KG1 (cell line): ENCODE measurements around the gene COMMD1.
"Not testable (repeated sequence)": the region's sequence is repeated elsewhere in the genome, so short reads cannot be mapped to it uniquely, and the experiment has no call there.

Experiments
- DNase-seq: peaks from one replicate; lab custom pipeline; 2025; lab: John Stamatoyannopoulos, UW

COMMD1 gene

DNA sequence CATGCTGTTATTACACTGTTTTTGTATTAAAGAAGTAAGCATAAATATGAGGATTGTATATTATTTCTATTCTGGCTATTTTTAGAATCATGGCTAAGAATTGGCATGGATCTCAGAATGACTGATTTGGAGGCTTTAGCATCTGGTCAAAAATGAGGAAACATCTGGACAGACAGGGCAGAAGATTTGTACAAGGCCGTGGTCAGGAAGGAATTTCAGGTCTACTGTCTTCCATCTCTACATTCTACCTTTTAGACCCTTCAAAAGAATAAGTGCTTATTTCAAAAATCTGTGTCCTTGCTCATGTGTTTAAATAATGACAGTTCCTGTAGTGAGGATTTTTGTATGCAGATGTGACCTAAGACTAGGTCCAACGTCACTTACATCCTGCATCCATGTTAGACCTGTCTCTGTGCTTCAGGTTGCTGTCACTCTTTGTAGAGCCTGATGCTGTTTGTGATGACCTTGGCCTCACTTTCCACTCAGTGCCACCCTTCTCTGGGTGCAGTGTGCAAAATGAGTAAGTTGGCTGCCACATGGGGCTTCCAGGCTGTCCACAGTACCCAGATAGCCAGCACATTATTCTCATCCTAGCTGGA, 235.8 kb downstream of the COMMD1 start:
- no peak for DNase-seq

DNA sequence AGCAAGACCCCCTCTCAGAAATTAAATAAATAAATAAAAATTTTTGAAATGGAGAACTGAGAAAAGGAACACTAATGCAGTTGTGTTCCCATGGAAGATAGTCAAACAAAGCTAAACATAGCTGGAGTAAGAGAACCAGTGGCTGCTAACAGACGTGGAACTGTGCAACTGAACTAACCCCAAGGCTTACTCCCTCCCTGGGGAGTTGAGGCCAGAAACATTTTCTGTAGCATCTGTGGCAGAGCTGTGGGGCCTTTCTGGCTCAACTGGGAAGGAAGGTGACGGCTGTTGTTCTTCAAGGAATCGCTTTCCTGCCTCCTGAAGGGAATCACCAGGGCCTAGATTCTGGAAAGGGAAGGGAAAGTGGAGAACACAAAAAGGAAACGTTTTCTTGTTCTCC, 236.6 kb downstream of the COMMD1 start:
- DNase-seq = no peak

DNA sequence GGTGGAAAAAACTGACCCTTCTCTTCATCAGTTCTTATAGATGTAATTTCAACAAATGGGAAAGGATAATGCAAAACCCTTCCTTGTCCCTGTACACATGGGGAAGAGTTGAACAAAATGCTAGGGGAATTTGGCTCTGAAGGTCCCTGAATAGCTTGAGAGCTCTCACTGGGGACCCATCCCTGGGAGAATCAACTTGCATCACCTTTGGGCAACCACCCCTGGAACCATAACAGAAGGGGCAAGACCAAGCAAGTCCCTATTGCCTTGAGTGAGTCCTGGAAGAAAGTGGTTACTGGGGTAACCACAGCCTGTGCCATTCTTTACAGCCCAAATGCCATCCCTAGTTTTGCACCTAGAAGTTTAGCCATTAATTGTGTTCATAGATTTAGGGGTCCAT, 238.2 kb downstream of the COMMD1 start:
- DNase-seq = no peak

DNA sequence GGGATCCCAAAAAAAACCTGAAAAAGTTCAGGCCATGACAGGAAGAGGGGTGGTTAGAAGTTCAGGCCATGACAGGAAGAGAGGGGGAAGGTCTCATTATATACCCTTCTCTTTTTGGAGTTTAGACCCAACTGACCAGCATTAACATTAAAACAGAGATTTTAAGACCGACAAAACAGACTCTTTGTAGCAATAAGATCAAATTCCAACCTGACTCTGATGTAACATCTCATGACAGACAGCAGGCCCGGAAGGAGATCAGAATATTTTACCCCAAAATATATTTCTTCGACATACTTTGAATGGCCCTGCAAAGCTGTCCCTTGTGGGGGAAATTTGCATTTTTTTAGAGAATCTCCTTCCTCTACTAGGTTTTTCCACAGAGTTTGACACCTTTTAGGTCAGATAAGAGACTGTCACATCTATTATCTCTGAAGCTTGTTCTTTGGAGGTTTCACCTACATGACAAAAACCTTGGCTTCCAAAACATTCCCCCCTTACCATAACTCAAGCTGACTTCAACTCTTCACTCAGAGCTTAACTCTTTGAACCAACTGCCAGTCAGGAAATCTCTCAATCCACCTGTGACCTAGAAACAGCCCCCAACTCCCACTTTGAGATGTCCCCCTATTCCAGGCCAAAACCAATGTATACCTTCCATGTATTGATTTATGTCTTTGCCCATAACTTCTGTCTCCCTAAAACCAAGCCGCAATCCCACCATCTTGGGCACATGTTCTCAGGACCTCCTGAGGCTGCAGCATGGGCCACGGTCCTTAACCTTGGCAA, 239.4 kb downstream of the COMMD1 start:
- no peak for DNase-seq

DNA sequence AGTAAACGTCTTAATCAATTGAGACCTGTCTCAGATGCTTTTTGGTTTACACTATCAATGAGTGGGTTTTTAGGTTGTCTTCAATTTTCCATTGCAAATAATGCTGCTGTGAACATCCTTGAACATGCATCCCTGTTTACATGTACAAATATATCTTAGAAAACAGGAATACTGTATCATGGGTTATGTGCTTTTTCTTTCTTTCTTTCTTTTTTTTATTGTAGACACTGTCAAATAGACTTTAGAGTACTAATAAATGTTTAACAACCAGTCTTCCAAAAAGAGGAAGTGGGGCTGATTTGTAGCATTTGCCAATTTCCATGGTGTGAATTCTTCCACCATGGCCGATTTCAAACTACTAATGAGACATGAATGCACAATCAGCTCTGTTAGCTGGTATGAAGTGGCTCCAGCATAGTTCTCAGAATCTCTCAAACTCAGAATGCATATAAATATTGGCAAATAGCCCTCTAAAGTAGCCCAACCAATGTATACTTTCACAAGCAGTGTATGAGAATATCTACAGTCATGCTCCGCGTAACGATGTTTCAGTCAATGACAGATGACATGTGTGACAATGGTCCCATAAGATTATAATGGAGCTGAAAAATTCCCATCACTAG, 240.1 kb downstream of the COMMD1 start:
- no peak for DNase-seq

DNA sequence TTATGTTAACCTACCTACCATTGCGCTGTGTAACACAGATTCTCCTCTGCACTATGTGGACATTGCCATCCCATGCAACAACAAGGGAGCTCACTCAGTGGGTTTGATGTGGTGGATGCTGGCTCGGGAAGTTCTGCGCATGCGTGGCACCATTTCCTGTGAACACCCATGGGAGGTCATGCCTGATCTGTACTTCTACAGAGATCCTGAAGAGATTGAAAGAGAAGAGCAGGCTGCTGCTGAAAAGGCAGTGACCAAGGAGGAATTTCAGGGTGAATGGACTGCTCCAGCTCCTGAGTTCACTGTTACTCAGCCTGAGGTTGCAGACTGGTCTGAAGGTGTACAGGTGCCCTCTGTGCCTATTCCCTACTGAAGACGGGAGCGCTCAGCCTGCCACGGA, 241.3 kb downstream of the COMMD1 start:
- not testable (repeated sequence) for DNase-seq

DNA sequence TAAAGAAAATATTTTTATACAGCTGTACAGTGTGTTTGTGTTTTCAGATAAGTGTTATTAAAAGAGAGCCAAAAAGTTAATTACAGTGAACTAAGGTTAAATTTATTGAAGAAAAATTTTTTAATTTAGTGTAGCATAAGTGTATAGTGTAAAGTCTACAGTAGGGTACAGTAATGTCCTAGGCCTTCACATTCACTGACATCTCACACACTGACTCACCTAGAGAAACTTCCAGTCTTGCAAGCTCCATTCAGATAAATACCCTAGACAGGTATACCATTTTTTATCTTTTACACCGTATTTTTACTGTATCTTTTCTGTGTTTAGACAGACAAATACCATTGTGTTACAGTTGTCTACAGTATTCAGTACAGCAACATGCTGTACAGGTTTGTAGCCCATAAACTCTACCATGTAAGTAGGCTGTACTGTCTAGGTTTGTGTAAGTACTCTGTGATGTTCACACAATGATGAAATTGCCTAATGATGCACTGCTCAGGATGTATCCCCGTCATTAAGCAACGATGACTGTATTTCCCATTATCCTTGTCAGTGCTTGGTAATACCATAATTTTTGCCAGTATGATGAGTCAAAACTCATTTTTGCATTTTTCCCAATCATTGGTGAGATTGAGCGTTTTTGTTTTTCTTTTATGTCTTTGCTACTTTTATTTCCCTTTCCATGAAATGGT, 242.3 kb downstream of the COMMD1 start:
- DNase-seq = no peak

DNA sequence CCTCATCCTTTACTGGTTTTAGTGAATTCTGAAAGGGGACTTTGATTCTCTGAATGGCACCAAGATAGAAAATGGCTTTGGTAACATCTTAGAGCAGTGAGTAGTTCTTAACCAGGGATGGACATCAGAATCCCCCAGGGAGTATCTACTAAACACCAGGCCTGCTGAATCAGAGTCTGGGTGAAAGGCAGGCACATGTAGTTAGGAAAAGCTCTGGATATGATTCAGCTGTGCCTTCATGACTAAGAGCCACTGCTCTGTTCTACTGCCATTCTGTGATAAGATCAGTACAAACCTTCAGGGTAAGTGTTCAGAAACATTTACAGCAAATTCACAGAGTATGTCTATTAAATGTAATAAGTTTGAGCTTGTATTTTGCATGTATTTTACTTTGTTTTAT, 244.2 kb downstream of the COMMD1 start:
- DNase-seq = no peak

DNA sequence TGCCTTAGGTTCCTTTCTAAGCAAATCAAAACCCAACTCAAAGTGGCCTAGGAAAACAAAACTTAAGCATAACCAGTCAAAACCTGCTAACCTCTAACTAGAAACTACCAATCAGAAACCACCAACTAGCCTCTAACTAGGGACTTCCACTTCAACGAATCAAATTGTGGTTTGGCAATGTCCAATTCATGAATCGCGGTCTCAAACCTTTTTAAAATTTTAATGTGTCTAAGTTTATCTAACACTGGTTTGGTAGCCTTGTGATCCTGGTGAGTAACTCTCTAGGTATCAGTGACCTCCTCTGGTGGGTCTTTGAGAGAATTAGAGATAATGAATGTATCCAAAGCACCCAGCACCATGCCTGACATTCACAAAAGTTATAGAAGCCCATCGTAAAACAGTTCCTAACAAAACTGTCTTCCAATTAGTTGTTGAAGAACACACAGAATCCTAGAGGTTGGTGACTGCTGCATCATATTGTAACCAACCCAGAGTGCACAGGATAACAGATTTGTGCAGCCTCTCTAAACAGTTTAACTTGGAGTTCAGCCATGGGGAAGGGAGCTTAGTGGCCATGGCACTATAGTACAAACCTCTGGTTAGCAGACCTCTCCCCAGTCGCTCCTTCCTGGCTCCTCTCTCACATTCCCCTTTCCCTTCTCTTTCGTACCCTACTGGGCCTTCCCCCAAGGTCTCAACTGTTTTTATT, 245.3 kb downstream of the COMMD1 start:
- no peak for DNase-seq

DNA sequence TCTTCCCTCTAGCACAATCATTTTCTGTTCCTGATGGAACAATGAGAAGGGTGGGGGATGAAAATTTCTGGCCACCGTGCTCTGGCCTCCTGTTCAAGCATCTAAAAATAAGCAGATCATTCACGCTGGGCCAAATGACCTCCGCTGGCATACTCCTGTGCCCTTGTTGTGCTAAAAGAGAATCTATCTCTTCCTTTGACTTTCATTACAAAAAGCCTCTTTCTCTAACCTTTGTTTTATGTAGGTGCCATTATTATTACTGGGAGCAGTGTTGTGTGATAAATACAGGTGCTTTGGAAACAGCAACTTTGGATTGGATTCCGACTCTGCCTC, 245.8 kb downstream of the COMMD1 start:
- no peak for DNase-seq

DNA sequence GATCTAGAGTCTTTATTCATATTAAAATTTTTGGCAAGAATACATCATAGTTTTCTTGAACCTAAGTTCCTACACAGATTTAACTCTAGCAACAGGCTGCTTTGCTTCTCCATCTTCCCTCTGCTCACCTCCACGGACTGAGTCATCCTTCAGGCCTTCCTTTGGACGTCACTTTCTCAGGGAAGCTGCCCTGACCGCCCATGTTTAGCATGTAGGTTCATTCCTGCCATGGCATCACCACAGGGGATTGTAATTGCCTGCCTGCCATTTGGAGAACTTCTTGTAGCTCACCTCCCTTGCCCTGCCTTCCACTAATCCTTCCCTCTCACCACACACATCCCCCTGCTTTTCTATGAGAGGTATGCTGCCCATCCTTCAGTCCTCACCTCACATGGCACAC, 246.5 kb downstream of the COMMD1 start:
- no peak for DNase-seq

DNA sequence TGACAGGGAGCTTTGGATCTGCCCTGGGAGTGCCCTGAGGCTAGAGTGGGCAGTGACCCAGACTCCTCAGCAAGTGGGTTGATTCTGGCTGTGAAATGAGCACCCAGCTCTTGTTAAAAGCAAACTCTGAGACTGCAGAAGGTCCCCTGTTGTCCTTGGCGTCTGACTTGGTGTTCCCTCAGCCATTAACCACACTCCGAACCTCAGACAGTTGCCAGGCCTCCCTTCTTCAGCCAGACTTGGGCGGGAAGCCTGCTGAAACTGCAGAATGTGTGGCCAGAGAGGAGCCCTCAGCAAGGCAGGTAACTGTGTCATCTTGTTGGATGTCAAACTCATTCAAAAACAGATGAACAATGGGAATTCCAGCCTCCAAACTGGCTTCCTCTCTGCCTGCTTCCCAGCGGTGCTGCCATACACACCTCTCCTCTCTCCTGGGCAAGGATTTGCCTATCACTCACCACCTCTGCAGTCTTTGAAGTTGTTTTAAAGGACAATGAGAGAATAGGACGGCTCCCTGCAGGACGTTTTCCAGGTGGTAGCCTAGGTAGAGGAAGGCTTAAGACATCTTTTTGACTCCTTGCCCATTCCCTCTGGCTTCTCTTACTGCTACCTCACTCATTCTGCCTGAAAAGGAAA, 251.5 kb downstream of the COMMD1 start:
- no peak for DNase-seq

DNA sequence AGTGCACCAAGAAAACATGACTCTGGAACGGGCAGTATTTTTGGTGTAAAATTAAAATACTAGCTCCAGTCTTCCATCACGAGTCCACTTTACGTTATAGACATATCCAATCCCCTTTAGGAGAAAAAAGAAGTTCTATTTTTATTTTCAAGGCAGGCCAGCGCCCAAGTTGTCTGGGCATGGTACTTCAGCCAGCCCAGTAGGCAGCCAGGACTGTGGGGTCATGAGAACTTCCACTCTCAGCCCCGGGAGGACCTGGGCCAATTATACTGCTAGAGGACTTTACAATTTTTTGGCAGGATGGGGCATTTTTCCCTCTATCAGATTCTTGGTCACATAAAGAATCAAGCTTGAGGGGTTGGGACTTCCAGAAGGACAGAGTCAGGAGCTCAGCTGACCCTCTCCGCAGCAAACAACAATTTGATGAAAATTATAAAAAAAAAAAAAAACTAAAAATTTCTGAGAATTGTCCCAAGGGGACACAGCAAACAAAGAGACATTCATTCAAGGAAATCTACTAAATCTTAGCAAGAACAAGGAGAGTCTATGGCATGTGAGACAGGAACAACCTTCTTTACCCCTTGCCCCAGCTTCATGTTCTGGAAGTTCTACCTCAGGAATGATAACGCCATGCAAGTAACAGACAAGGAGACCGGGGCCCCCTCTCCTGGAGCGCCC, 253.1 kb downstream of the COMMD1 start:
- DNase-seq = no peak

DNA sequence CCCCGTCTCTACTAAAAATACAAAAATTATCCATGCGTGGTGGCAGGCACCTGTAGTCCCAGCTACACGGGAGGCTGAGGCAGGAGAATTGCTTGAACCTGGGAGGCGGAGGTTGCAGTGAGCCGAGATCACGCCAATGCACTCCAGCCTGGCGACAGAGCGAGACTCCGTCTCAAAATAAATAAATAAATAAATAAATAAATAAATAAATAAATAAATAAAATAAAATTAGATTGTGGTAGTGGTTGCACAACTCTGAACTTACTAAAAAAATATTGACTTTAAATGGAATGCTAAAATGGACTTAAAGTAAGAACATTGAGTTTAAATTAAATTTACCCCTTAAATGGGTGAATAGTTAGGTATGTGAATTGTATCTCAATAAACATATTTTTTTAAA, 255.2 kb downstream of the COMMD1 start:
- DNase-seq = not testable (repeated sequence)

DNA sequence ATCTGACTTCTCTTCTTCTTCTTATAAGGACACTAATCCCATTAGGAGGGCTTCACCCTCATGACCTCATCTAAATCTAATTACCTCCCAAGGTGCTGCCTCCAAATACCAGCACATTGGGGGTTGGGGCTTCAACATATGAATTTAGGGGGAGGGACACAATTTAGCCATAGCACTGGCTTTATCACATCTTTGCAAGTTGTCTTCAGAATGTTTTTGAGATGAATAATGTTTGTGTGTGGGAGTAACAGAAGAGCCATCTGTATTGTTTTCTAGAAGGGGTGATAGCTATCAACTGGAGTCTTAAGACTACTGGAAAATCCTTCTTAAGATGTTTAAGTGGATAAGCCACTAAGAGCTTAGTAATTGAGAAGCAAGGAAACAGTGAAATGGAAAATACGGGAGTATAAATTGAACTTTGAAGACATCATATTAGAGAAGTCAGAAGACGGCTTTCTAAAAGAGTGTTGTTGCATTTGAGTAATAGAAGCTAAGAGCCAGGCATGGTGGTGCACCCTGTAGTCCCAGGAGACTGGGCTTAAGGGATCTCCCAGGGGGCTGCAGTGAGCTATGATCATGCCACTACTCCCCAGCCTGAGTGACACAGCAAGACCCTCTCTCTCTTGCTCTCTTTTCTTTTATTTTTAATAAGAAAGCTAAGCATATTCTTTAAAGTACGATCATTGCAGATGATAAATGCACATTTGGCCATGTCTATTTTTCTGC, 257.8 kb downstream of the COMMD1 start:
- DNase-seq = no peak

DNA sequence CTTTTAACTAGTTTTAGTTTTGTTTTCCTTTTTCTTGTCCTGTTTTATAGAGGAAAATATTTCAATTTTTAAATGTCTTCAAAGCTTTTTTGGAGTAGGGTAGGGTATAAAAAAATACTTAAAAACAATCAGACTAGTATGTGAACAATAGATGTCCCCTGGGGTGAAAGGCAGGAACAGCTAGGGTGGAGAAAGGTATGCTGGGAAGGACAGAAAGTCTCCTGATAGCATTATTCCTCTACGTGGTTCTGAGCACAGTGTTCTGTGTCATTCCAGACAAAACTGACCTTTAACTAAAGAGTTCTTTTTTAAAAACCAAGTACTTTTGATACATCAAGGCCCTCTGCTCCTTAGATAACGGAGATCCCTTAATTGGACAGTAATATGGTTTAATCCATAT, 258.4 kb downstream of the COMMD1 start:
- DNase-seq = no peak

DNA sequence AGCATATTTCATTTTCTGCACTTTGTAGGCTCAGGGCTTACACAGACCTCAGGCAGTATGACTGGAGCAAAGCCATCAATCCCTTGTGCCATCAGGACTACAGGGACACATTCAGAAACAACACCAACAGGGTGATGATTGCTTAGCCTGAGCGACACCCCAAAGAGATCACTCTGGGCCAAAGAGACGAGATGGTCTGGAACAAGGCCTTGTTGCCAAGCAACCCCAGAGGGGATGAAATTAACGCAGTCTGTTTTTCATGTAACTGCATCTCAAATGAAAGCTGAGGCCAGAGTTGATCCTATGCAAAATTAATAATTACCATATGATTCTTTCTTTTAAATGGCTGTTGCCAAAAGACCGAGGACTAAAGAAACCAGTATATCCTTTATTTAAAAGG, 270.3 kb downstream of the COMMD1 start:
- DNase-seq = no peak

DNA sequence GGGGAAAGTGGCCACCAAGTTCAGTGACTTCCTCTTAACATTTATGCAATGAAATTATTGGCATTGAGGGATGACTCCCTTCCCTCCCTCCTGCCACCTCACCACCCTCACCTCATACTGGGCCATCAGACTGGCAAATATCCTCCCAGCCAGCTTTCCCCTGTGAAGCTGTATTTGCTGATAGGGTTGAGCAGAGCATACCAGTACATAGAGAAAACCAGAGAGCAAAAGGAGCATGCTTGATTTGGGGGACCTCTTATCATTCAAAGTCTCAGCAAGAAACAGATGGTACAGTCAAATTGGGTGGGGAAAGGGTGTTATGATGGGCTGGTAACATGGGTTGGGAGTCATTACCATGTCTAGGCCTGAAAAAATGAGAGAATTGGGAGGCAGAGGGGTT, 271.3 kb downstream of the COMMD1 start:
- DNase-seq = no peak

DNA sequence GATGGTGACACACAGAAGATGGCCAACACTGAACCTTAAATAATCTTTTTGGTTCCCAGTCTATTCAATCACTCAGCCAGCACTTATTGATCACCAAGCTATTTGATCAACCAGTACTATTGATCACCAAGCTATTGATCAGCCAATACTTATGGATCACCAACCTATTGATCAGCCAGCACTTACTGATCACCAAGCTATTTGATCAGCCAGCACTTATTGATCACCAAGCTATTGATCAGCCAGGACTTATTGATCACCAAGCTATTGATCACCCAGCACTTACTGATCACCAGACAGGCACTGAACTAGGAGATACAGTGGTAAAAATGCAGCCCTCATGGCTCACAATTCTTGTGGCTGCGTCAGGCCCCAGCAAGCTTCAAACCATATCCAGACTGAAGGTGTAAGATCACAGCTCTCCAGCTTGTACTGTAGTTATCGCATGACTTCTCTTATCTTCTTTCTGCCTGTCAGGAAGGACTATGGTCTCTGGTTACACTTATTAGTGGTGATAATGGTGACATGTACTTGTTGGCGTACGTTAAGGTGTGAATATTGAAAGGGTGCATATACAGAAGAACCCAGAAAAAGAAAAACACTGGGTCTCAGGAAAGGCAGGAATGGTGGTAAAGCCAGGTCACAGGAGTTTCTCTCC, 272.0 kb downstream of the COMMD1 start:
- no peak for DNase-seq

DNA sequence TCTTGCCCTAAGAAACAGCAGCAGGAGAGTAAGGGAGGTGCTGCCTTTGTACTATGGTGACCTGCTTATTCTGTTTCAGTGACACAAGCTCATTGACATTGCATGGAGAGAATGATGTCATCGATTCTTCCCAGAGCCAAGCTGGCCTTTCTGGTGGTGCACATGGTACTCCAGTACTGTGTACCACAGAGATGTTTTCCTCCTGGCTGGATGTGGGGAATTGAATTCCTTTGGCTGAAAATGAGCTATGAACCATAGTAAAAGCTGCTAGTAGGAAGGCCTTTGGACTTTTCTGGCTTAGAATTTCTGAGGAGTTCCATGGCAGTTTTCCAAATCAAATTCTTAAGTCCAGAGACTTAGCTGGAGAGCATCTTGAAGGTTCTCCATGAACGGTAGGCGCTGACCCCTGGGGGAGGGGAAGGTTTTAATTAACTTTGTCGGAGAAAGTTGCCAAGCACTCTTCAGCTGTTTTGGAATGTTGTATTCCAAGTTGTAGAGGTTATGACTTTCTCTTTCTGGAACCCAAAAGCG, 273.3 kb downstream of the COMMD1 start:
- no peak for DNase-seq
